ENCODE data around the gene DGKK.

DNA sequence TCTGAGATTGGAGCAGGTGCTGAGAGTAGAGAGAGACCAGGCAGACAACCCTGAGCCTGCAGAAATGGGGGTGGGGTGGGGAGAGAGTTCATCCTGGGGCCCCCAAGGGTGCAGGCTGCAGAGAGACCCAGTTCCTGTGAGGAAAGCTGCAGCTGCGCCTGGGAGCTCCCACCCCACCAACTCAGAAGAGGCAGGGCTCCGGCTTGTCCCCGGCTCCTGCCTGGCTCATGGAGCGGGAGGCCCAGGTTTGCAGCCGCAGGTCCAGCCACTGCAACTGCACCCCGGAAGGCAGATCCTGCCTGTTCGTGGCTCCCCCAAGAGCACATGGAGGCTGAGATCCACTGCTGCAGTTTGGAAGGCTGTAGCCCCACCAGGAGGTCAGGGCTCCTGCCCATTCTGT is 44.2 kb upstream of the DGKK start:
- TF ChIP-seq TAF1 (IDR thresholded peaks at IDR 0.05; ENCODE audit: low read depth, low read length) (no peak), POLR2AphosphoS5 (IDR thresholded peaks at IDR 0.05; ENCODE audit: low read depth, low read length) (no peak), POLR2A (IDR thresholded peaks at IDR 0.05; ENCODE audit: low read depth, low read length) (no peak), SPI1 (IDR thresholded peaks at IDR 0.05; ENCODE audit: low read depth, low read length) (no peak), PAX5 (IDR thresholded peaks at IDR 0.05; ENCODE audit: insufficient read depth, low read length, severe bottlenecking) (no peak)

Data from GM12891 (cell line).